HG03135 (cell line): ENCODE results near the gene GOLGA6L26.
"Not testable (repeated sequence)": the region's sequence is repeated elsewhere in the genome, so short reads cannot be mapped to it uniquely, and the experiment has no call there.

ENCODE experiments used
- ATAC-seq: cut with Tn5 transposase; IDR thresholded peaks from one replicate; pipeline ENCODE4 v1.9.1; 2021; ENCODE audit warnings: mild to moderate bottlenecking, moderate library complexity; ENCODE audit not compliant: unreplicated experiment

GOLGA6L26 gene

GRCh38 chr15:23334096-23334495 lies at the start of gene GOLGA6L26:
TSS of gene GOLGA6L26 (minus strand) at chr15:23334196. CDS start at chr15:23334135, 61 bp downstream.
- not testable (repeated sequence) for ATAC-seq

- not testable (repeated sequence) for ATAC-seq
These were observed 47.2 kb upstream of the GOLGA6L26 start for GRCh38 chr15:23381192-23381591.

DNA sequence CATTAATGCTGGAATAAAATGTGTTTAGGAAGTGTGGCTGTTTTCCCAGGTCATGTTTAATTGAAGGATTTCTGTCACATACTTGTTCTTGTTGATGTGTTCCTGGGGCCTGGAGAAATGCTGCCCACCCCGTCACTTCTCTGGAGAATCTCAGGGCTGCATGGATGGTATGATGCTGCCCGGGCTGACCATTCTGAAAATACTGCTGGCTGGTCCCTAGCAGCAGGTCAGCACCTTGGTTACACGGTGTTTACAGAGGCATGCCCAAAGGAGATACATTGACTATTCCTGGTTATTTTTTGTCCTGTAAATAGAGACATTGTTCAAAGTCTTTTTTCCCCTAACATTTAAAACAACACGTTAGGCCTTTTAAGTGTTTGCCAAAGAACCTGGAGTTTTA lies 46.7 kb upstream of the GOLGA6L26 start:
- ATAC-seq, result not testable (repeated sequence)

- not testable (repeated sequence) for ATAC-seq
These were observed 45.0 kb upstream of the GOLGA6L26 start for GRCh38 chr15:23378946-23379345.

DNA sequence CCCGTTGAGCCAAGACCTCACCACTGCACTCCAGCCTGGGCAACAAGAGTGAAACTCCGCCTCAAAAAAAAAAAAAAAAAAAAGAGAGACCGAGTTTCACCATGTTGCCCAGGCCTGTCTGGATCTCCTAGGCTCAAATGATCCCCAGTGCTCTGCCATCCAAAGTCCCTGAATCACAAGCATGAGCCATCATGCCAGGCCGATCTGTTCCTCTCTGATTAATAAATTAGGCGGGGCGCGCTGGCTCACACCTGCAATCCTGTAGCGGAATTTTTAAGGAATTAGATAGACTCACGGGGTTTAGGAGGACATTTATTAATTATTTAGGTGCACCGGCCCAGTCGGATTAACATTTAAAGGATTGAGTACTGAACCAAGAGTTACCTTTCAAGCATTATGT lies 40.2 kb upstream of the GOLGA6L26 start:
- not testable (repeated sequence) for ATAC-seq

- not testable (repeated sequence) for ATAC-seq
These were observed 39.0 kb upstream of the GOLGA6L26 start for GRCh38 chr15:23372891-23373600.

- no peak for ATAC-seq
These were observed 38.3 kb upstream of the GOLGA6L26 start for GRCh38 chr15:23372284-23372683.

- not testable (repeated sequence) for ATAC-seq
These were observed 37.9 kb upstream of the GOLGA6L26 start for GRCh38 chr15:23371868-23372267.

- ATAC-seq, result not testable (repeated sequence)
These were observed 37.1 kb upstream of the GOLGA6L26 start for GRCh38 chr15:23371134-23371533.

DNA sequence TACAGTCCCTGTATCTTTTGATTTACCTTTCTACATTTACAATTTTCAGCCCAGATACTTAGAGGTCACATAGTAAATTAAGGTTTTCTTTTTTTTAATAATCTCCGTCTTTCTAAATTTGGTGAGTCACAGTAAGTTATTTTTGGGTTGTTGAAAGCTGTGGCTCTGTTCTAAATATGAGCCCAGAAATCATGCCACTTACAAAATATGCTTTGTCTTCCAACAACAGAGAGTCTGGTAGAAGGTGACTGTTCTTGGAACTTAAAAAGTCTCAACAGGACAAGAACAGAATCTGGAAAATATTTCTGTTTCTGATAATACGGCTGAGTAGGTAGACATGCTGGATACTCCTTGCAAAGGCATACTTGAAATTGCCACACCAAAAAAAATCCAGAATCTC lies 36.6 kb upstream of the GOLGA6L26 start:
- ATAC-seq, result no peak

DNA sequence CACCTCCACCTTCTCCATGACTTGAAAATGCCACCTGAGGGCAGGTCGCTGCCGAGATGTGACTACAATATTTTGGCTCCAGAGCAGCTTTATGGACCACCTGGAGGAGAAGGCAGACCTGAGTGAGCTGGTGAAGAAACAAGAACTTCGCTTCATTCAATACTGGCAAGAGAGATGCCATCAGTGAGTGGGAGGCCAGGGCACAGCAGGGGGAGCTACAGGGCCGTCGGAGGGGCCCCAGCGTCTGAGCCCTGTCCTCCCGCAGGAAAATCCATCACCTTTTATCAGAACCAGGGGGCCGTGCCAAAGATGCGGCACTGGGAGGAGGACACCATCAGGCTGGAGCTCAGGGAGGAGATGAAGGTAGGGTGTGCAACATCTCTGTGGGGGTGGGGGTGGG lies 30.3 kb upstream of the GOLGA6L26 start:
- not testable (repeated sequence) for ATAC-seq

DNA sequence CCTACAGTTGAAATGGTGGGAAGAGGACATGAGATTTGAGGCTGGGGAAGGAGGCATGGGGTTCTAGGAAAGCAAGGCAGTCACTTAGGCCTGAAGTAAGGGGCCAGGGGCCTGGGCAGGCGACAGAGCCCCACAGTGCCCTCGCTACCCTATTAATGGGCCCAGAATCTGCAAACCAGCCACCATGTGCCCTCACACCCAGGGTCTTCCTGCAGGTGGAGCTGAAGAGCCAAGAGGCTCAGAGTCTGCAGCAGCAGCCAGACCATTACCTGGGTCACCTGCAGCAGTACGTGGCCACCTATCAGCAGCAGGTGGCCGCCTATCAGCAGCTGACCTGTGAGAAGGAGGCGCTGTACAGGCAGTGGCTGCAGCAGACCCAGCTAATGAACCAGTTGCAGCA lies 28.6 kb upstream of the GOLGA6L26 start:
- not testable (repeated sequence) for ATAC-seq

- ATAC-seq, result not testable (repeated sequence)
These were observed 20.5 kb upstream of the GOLGA6L26 start, which contains the start of gene GOLGA8S for GRCh38 chr15:23354448-23354847. TSS of gene GOLGA8S (plus strand) at chr15:23354748. CDS start at chr15:23354810, 62 bp downstream.

DNA sequence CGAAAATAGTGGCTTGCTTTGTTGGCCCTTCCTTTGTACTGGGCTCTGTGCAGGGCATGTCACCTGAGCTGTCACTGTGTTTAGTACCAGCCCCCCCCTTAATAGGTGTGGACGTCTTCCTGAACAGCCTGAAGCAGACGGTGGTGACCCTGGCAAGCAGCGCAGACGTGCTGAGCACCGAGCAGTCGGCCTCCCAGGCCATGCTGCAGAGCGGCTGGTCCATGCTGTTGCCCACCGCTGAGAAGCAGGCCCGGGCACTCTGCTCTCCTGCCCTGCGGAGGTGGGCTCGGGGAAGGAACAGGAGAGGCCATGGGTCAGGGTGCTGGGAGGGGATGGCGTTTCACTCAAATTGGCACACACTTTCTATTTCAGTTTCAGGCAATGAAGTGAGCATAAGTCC lies 22.8 kb downstream of the GOLGA6L26 start:
- not testable (repeated sequence) for ATAC-seq

GRCh38 chr15:23305921-23306320 lies 28.1 kb downstream of the GOLGA6L26 start:
- ATAC-seq, result not testable (repeated sequence)

DNA sequence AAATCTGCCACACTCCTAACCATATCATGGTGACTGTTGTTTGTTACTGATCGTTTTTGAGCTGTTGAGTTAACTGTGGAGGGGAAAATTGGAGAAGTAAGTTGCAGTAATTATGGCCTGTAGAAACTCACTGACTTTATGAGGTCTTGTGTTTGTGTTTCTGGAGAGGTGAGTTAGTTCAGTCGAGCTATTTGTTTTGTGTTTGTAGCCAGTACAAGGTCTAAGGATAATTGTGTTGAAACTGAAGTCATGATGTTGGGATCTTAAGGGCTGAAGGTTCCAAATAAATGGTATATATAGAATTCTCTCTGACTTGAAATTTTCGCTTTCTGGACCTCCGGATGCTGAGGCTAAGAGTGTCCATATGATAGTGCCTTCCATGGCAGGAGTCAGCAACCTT lies 29.2 kb downstream of the GOLGA6L26 start:
- not testable (repeated sequence) for ATAC-seq

DNA sequence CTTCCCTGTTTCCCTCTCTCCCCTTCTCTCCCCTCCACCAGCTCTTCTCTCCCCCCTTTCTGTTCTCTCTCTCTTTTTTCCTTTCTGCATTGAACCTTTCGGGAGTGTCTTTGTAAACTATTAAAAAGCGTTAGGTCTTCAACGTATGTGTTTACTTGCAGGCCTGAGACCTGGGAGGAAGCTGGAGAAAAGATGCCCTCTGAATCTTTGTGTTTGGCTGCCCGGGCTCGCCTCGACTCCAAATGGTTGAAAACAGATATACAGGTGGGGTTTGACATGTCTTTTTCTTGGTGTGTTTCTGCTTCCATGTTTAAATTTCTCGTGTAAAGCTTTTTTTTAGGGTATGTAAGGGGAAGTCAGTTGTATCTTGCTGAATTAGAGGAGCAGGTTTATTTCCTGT lies 29.7 kb downstream of the GOLGA6L26 start:
- ATAC-seq, result not testable (repeated sequence)

- ATAC-seq, result peak; percentile 44
These were observed 30.3 kb downstream of the GOLGA6L26 start for GRCh38 chr15:23303654-23304053.

- peak; percentile 90 for ATAC-seq
These were observed 30.8 kb downstream of the GOLGA6L26 start for GRCh38 chr15:23303246-23303645.
